GM19240 (cell line): Measurements from ENCODE around the gene CDC42BPB.
A peak's percentile ranks its signal among the peaks of the same experiment; 100 is the strongest.

ENCODE experiments used
- DNase-seq: peaks from one replicate; pipeline ENCODE4 v3.0.0; 2011; ENCODE audit warnings: low spot score; ENCODE audit not compliant: insufficient read length

The CDC42BPB gene

GRCh38 chr14:102999227-102999895 is 58.0 kb downstream of the CDC42BPB start:
- no peak for DNase-seq

GRCh38 chr14:102998393-102998792 is 59.0 kb downstream of the CDC42BPB start:
- DNase-seq = no peak

GRCh38 chr14:102996941-102997340 is 60.4 kb downstream of the CDC42BPB start:
- no peak for DNase-seq

- no peak for DNase-seq
Observed at GRCh38 chr14:102994689-102995088, 62.7 kb downstream of the CDC42BPB start.

GRCh38 chr14:102993523-102993922 is 63.8 kb downstream of the CDC42BPB start:
- DNase-seq = no peak

GRCh38 chr14:102991376-102991775 is 66.0 kb downstream of the CDC42BPB start:
- no peak for DNase-seq

- no peak for DNase-seq
Observed at GRCh38 chr14:102988054-102988453, 69.3 kb downstream of the CDC42BPB start.

- DNase-seq = no peak
Observed at GRCh38 chr14:102986810-102987579, 70.4 kb downstream of the CDC42BPB start.

- peak; percentile 70 for DNase-seq
Observed at GRCh38 chr14:102985665-102986064, 71.7 kb downstream of the CDC42BPB start.

GRCh38 chr14:102984336-102985102 is 72.8 kb downstream of the CDC42BPB start:
- no peak for DNase-seq

GRCh38 chr14:102983496-102983895 is 73.9 kb downstream of the CDC42BPB start:
- DNase-seq = no peak

GRCh38 chr14:102982852-102983470 is 74.4 kb downstream of the CDC42BPB start:
- no peak for DNase-seq

- no peak for DNase-seq
Observed at GRCh38 chr14:102980409-102980810, 76.9 kb downstream of the CDC42BPB start.

GRCh38 chr14:102979406-102979805 is 77.9 kb downstream of the CDC42BPB start:
- DNase-seq = no peak

GRCh38 chr14:102977475-102977874 is 79.9 kb downstream of the CDC42BPB start:
- no peak for DNase-seq

- DNase-seq = no peak
Observed at GRCh38 chr14:102975662-102976061, 81.7 kb downstream of the CDC42BPB start.

- no peak for DNase-seq
Observed at GRCh38 chr14:102973706-102974285, 83.6 kb downstream of the CDC42BPB start.

- no peak for DNase-seq
Observed at GRCh38 chr14:102971836-102972606, 85.3 kb downstream of the CDC42BPB start.

GRCh38 chr14:102971314-102971713 is 86.0 kb downstream of the CDC42BPB start:
- DNase-seq = no peak

- DNase-seq = no peak
Observed at GRCh38 chr14:102970496-102970895, 86.9 kb downstream of the CDC42BPB start.

- no peak for DNase-seq
Observed at GRCh38 chr14:102969901-102970300, 87.4 kb downstream of the CDC42BPB start.
